Osteocyte (in vitro differentiated cells): ENCODE results near the gene NYAP2. TPM values are rescaled to one million over a fixed set of nuclear protein-coding genes. Genes with fewer than 3 reads are reported as not detected.

Experiments used
- DNase-seq: peaks from one replicate; pipeline ENCODE4 v3.0.0; 2021; ENCODE audit warnings: mixed read lengths; ENCODE audit not compliant: unreplicated experiment; ENCODE audit errors: extremely low spot score
- H3K27ac Mint-ChIP-seq: one replicate; pipeline ENCODE4 v1.8.0; 2021; ENCODE audit warnings: mild to moderate bottlenecking, mixed read lengths; ENCODE audit not compliant: unreplicated experiment
- H3K27me3 Mint-ChIP-seq: one replicate; pipeline ENCODE4 v1.8.0; 2021; ENCODE audit warnings: mixed read lengths; ENCODE audit not compliant: unreplicated experiment
- H3K36me3 Mint-ChIP-seq: one replicate; pipeline ENCODE4 v1.8.0; 2021; ENCODE audit warnings: mixed read lengths; ENCODE audit not compliant: unreplicated experiment
- H3K4me1 Mint-ChIP-seq: one replicate; pipeline ENCODE4 v1.8.0; 2021; ENCODE audit warnings: mixed read lengths; ENCODE audit not compliant: unreplicated experiment
- H3K4me3 Mint-ChIP-seq: one replicate; pipeline ENCODE4 v1.8.0; 2021; ENCODE audit warnings: mild to moderate bottlenecking, moderate library complexity, mixed read lengths; ENCODE audit not compliant: unreplicated experiment
- H3K9me3 Mint-ChIP-seq: one replicate; pipeline ENCODE4 v1.8.0; 2021; ENCODE audit warnings: mixed read lengths; ENCODE audit not compliant: unreplicated experiment
- total RNA-seq: library from RNA; stranded (reverse); gene quantifications from 2 replicates; pipeline ENCODE4 v1.2.1, GENCODE V29; 2021
- TF ChIP-seq, protein P1 (sequence below): fragments of 200-600 bp; sonication (generic); IDR thresholded peaks from 2 replicates; pipeline ENCODE4 v1.5.0; 2021; ENCODE audit warnings: antibody characterized with exemption, mild to moderate bottlenecking, moderate library complexity

The NYAP2 gene
- total RNA-seq, 1 donor from 2014 or later, result not detected

- no peaks in the 10 kb centered on the region for H3K4me1 Mint-ChIP-seq
- H3K27ac Mint-ChIP-seq, result no peak overlapping the region
- no peak for DNase-seq
- no peaks in the 10 kb centered on the region for H3K36me3 Mint-ChIP-seq
- no peak overlapping the region for H3K4me3 Mint-ChIP-seq
- peaks cover 2% of the 10 kb centered on the region for H3K27me3 Mint-ChIP-seq
- TF ChIP-seq, protein P1, sequence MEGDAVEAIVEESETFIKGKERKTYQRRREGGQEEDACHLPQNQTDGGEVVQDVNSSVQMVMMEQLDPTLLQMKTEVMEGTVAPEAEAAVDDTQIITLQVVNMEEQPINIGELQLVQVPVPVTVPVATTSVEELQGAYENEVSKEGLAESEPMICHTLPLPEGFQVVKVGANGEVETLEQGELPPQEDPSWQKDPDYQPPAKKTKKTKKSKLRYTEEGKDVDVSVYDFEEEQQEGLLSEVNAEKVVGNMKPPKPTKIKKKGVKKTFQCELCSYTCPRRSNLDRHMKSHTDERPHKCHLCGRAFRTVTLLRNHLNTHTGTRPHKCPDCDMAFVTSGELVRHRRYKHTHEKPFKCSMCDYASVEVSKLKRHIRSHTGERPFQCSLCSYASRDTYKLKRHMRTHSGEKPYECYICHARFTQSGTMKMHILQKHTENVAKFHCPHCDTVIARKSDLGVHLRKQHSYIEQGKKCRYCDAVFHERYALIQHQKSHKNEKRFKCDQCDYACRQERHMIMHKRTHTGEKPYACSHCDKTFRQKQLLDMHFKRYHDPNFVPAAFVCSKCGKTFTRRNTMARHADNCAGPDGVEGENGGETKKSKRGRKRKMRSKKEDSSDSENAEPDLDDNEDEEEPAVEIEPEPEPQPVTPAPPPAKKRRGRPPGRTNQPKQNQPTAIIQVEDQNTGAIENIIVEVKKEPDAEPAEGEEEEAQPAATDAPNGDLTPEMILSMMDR, result no peak
- H3K9me3 Mint-ChIP-seq, result no peaks in the 10 kb centered on the region
Observed at GRCh38 chr2:225616848-225617247, 217.3 kb downstream of the NYAP2 start.

DNA sequence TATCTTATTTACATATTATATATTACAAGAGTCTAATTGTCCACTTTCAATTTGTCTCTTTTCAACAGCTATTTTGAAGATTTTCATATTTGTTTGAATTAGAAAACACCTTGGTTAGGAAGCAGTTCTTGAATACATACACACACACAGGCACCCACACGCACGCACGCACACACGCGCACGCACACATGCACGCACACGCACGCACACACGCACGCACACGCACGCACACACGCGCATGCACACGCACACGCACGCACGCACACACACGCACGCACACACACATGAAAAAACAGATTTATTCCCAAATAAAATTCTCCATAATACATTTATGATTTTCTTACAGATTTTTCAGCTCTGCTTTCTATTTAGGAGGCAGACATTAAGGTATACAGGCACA, 220.7 kb downstream of the NYAP2 start:
- H3K27ac Mint-ChIP-seq, result no peak overlapping the region
- peaks cover 2% of the 10 kb centered on the region for H3K27me3 Mint-ChIP-seq
- H3K9me3 Mint-ChIP-seq, result no peaks in the 10 kb centered on the region
- DNase-seq, result no peak
- no peak overlapping the region for H3K4me3 Mint-ChIP-seq
- TF ChIP-seq, protein P1, result no peak
- no peaks in the 10 kb centered on the region for H3K36me3 Mint-ChIP-seq
- no peaks in the 10 kb centered on the region for H3K4me1 Mint-ChIP-seq

- H3K4me1 Mint-ChIP-seq, result peaks cover 4% of the 10 kb centered on the region
- TF ChIP-seq, protein P1, result no peak
- H3K9me3 Mint-ChIP-seq, result no peaks in the 10 kb centered on the region
- H3K27me3 Mint-ChIP-seq, result peaks cover 6% of the 10 kb centered on the region
- no peak for DNase-seq
- H3K27ac Mint-ChIP-seq, result no peak overlapping the region
- no peak overlapping the region for H3K4me3 Mint-ChIP-seq
- no peaks in the 10 kb centered on the region for H3K36me3 Mint-ChIP-seq
Observed at GRCh38 chr2:225630824-225631533, 231.5 kb downstream of the NYAP2 start.

- no peak for DNase-seq
- H3K4me1 Mint-ChIP-seq, result peaks cover 4% of the 10 kb centered on the region
- H3K27me3 Mint-ChIP-seq, result peaks cover 4% of the 10 kb centered on the region
- no peaks in the 10 kb centered on the region for H3K36me3 Mint-ChIP-seq
- H3K27ac Mint-ChIP-seq, result no peak overlapping the region
- no peak overlapping the region for H3K4me3 Mint-ChIP-seq
- H3K9me3 Mint-ChIP-seq, result no peaks in the 10 kb centered on the region
- TF ChIP-seq, protein P1, result no peak
Observed at GRCh38 chr2:225632351-225632750, 232.8 kb downstream of the NYAP2 start.

DNA sequence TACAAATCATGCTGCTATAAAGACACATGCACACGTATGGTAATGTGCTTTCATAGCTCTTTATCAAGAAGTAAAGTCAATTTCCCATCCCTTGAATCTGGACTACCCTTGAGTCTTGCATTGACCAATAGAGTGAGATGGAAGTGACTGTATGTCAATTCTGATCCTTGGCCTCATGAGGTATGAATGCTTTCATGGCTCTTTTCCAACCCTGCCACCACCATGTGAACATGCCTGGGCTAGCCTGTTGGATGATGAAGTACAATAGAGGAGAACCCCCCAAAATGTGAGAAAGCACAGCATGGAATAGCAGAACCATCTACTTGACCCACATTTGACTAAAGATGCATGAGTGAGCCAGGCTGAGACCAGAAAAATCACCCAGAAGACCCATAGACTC, 237.0 kb downstream of the NYAP2 start:
- Mint-ChIP-seq H3K36me3 (no peaks in the 10 kb centered on the region), H3K4me1 (no peaks in the 10 kb centered on the region), H3K27me3 (peaks cover 4% of the 10 kb centered on the region), H3K4me3 (no peak overlapping the region), H3K27ac (no peak overlapping the region), H3K9me3 (no peaks in the 10 kb centered on the region)
- DNase-seq, result no peak
- TF ChIP-seq, protein P1, result no peak
